GM12801 (cell line): ENCODE results near the gene NDRG2.

ENCODE experiments used
- TF ChIP-seq, protein P1 (sequence below): IDR thresholded peaks from one replicate; pipeline ENCODE4 v1.5.1; 2011; ENCODE audit warnings: control low read depth; ENCODE audit not compliant: insufficient read length; ENCODE audit errors: extremely low read depth

Gene NDRG2

DNA sequence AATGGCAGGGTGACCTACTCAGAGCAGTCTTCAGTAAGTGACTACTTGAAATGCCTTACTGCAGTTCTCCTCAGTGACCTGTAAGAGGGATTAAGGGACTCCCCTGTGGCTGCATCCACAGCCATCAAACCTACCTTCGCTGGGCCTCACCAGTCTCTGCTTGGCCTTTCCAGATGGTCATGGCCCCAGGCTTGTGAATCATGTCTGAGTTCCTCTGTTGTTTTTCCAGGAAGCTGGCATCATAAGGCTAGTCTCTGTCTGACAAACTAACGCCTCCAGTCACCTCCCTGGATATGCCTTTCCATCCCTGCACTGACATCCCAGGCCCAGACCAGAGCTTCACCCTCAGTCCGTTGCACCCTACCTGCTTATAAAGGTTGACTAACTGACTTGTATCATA lies 55.5 kb downstream of the NDRG2 start:
- TF ChIP-seq, protein P1, sequence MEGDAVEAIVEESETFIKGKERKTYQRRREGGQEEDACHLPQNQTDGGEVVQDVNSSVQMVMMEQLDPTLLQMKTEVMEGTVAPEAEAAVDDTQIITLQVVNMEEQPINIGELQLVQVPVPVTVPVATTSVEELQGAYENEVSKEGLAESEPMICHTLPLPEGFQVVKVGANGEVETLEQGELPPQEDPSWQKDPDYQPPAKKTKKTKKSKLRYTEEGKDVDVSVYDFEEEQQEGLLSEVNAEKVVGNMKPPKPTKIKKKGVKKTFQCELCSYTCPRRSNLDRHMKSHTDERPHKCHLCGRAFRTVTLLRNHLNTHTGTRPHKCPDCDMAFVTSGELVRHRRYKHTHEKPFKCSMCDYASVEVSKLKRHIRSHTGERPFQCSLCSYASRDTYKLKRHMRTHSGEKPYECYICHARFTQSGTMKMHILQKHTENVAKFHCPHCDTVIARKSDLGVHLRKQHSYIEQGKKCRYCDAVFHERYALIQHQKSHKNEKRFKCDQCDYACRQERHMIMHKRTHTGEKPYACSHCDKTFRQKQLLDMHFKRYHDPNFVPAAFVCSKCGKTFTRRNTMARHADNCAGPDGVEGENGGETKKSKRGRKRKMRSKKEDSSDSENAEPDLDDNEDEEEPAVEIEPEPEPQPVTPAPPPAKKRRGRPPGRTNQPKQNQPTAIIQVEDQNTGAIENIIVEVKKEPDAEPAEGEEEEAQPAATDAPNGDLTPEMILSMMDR = no peak
